NT2/D1 (cell line): ENCODE data around the gene SCP2.

Experiments
- SUZ12 ChIP-seq: IDR thresholded peaks from 2 replicates; pipeline ENCODE4 v1.6.1; 2011; ENCODE audit not compliant: insufficient read length, insufficient read depth; ENCODE audit errors: extremely low read depth
- ZNF274 ChIP-seq: IDR thresholded peaks from 2 replicates; pipeline ENCODE4 v1.6.1; 2011; ENCODE audit warnings: mild to moderate bottlenecking, low read depth, low read length

DNA sequence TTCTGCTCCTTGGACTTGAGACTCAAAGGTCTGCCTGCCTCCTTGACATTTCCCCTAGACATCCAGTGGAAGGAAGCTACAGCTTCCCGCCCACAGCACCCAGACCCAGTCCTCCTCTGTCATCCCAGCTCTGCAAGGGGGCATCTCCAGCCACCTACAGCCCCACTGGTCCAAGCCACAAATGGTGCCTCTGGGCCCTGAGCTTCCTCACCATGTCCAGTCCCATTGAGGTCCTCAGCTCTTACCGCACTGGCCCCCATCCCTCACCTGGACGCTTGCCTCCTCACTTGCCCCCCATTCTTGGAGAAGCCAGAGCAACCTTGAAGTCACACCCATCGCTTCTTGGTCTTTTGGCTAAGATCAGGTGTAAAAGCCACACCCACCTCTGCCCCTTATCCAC lies 148.1 kb downstream of the SCP2 start:
- TF ChIP-seq ZNF274 (no peak), SUZ12 (no peak)
